GM15510 (cell line): ENCODE measurements around the gene FOXM1.

Experiments
- POLR2A ChIP-seq: IDR thresholded peaks from 3 replicates; pipeline ENCODE4 v1.6.1; 2011; ENCODE audit warnings: borderline replicate concordance; ENCODE audit not compliant: insufficient read length; ENCODE audit errors: extremely low read depth

FOXM1 gene

GRCh38 chr12:2857021-2857431, 19.9 kb downstream of the FOXM1 start, which contains the start of gene TEX52:
TEX52 (minus strand) TSS chr12:2857039; CDS start chr12:2857026, 13 bp downstream.
- TF ChIP-seq POLR2A, result no peak

- no peak for TF ChIP-seq POLR2A
Measured at GRCh38 chr12:2856051-2856450, 20.9 kb downstream of the FOXM1 start.

GRCh38 chr12:2855546-2855945, 21.4 kb downstream of the FOXM1 start:
- no peak for TF ChIP-seq POLR2A

- no peak for TF ChIP-seq POLR2A
Measured at GRCh38 chr12:2854669-2855453, 22.1 kb downstream of the FOXM1 start.

GRCh38 chr12:2853626-2854025, 23.3 kb downstream of the FOXM1 start:
- no peak for TF ChIP-seq POLR2A

GRCh38 chr12:2851931-2852330, 25.0 kb downstream of the FOXM1 start:
- no peak for TF ChIP-seq POLR2A

GRCh38 chr12:2845280-2845679, 31.7 kb downstream of the FOXM1 start:
- no peak for TF ChIP-seq POLR2A

- TF ChIP-seq POLR2A, result no peak
Measured at GRCh38 chr12:2844786-2845185, 32.2 kb downstream of the FOXM1 start.

- TF ChIP-seq POLR2A, result no peak
Measured at GRCh38 chr12:2842948-2843347, 34.0 kb downstream of the FOXM1 start.

- TF ChIP-seq POLR2A, result no peak
Measured at GRCh38 chr12:2841056-2841650, 35.8 kb downstream of the FOXM1 start.

GRCh38 chr12:2836574-2836973, 40.4 kb downstream of the FOXM1 start:
- no peak for TF ChIP-seq POLR2A

- no peak for TF ChIP-seq POLR2A
Measured at GRCh38 chr12:2835691-2836403, 41.1 kb downstream of the FOXM1 start.

- TF ChIP-seq POLR2A, result no peak
Measured at GRCh38 chr12:2834581-2835491, 42.1 kb downstream of the FOXM1 start, which contains the start of gene NRIP2. NRIP2 (minus strand) TSS chr12:2835035; CDS start chr12:2834983, 52 bp downstream.

GRCh38 chr12:2833810-2834209, 43.2 kb downstream of the FOXM1 start:
- TF ChIP-seq POLR2A, result no peak
